WTC11 (cell line): ENCODE results near the gene IL1B. TPM values are rescaled to one million over a fixed set of nuclear protein-coding genes. Genes with fewer than 3 reads are reported as not detected.

Experiments used
- ATAC-seq: fragments of 200-7000 bp; cut with Tn5 transposase; 2 replicates; pipeline ENCODE4 v1.10.0; 2021; ENCODE audit warnings: mild to moderate bottlenecking, moderate library complexity
- CTCF ChIA-PET: fragments of 300-600 bp; sonication (Branson Sonifier 250); formaldehyde crosslinking; loops from one replicate; lab custom pipeline; 2021; ENCODE audit warnings: antibody characterized with exemption; lab: Charles Lee
- POLR2A ChIA-PET: fragments of 350-600 bp; sonication (Branson Sonifier 250); formaldehyde crosslinking; loops from one replicate; lab custom pipeline; 2021; ENCODE audit warnings: antibody characterized with exemption; lab: Charles Lee
- DNase-seq: peaks from one replicate; pipeline ENCODE4 v3.0.0; 2021; ENCODE audit warnings: low spot score
- H3K27ac Mint-ChIP-seq: 2 replicates; pipeline ENCODE4 v1.8.0; 2021; ENCODE audit warnings: mixed read lengths
- H3K27me3 Mint-ChIP-seq: 2 replicates; pipeline ENCODE4 v1.8.0; 2021; ENCODE audit warnings: low read depth, mild to moderate bottlenecking, moderate library complexity, mixed read lengths
- H3K36me3 Mint-ChIP-seq: 2 replicates; pipeline ENCODE4 v1.8.0; 2021; ENCODE audit warnings: mixed read lengths
- H3K4me1 Mint-ChIP-seq: 2 replicates; pipeline ENCODE4 v1.8.0; 2022; ENCODE audit warnings: mixed read lengths
- H3K4me3 Mint-ChIP-seq: 2 replicates; pipeline ENCODE4 v1.8.0; 2021; ENCODE audit warnings: mild to moderate bottlenecking, moderate library complexity, mixed read lengths
- H3K9me3 Mint-ChIP-seq: 2 replicates; pipeline ENCODE4 v1.8.0; 2021; ENCODE audit warnings: mixed read lengths
- CBFB ChIP-seq: sonication (generic); formaldehyde crosslinking; IDR thresholded peaks from 2 replicates; pipeline ENCODE4 v1.8.1; 2022; ENCODE audit warnings: mild to moderate bottlenecking, low read depth, missing genetic modification reagents
- E2F4 ChIP-seq: sonication (generic); formaldehyde crosslinking; IDR thresholded peaks from 2 replicates; pipeline ENCODE4 v1.8.1; 2022; ENCODE audit warnings: low read depth, mild to moderate bottlenecking, moderate library complexity, missing genetic modification reagents, borderline replicate concordance
- ESRRA ChIP-seq: sonication (generic); formaldehyde crosslinking; IDR thresholded peaks from 2 replicates; pipeline ENCODE4 v1.8.1; 2022; ENCODE audit warnings: mild to moderate bottlenecking, missing genetic modification reagents, borderline replicate concordance
- ETV6 ChIP-seq: sonication (generic); formaldehyde crosslinking; IDR thresholded peaks from 2 replicates; pipeline ENCODE4 v1.8.1; 2022; ENCODE audit warnings: mild to moderate bottlenecking, missing genetic modification reagents
- FOXP1 ChIP-seq: sonication (generic); formaldehyde crosslinking; IDR thresholded peaks from 2 replicates; pipeline ENCODE4 v1.8.0; 2022; ENCODE audit warnings: missing genetic modification reagents, mild to moderate bottlenecking, moderate library complexity, borderline replicate concordance
- GABPB1 ChIP-seq: sonication (generic); formaldehyde crosslinking; IDR thresholded peaks from 2 replicates; pipeline ENCODE4 v1.8.1; 2023; ENCODE audit warnings: mild to moderate bottlenecking, missing genetic modification reagents
- GRHL2 ChIP-seq: fragments of 250-450 bp; sonication (Bioruptor Pico); IDR thresholded peaks from 2 replicates; pipeline ENCODE4 v1.8.0; 2022; ENCODE audit warnings: mild to moderate bottlenecking, moderate library complexity; ENCODE audit not compliant: insufficient replicate concordance, severe bottlenecking
- GTF2I ChIP-seq: fragments of 250-450 bp; sonication (Bioruptor Pico); conservative IDR thresholded peaks from 2 replicates; pipeline ENCODE4 v1.4.0; 2021; ENCODE audit warnings: mild to moderate bottlenecking
- IRF2 ChIP-seq: sonication (generic); formaldehyde crosslinking; IDR thresholded peaks from 2 replicates; pipeline ENCODE4 v1.8.0; 2022; ENCODE audit warnings: low read depth, missing genetic modification reagents, borderline replicate concordance
- MYBL2 ChIP-seq: sonication (generic); formaldehyde crosslinking; IDR thresholded peaks from 2 replicates; pipeline ENCODE4 v1.8.1; 2023; ENCODE audit warnings: mild to moderate bottlenecking, moderate library complexity, missing genetic modification reagents
- NFE2L1 ChIP-seq: sonication (generic); formaldehyde crosslinking; IDR thresholded peaks from 2 replicates; pipeline ENCODE4 v1.8.1; 2023; ENCODE audit warnings: missing genetic modification reagents
- NR3C1 ChIP-seq: sonication (generic); formaldehyde crosslinking; conservative IDR thresholded peaks from 2 replicates; pipeline ENCODE4 v1.8.1; 2023; ENCODE audit warnings: low read depth, mild to moderate bottlenecking, missing genetic modification reagents
- PRDM15 ChIP-seq: sonication (generic); formaldehyde crosslinking; IDR thresholded peaks from 2 replicates; pipeline ENCODE4 v1.8.0; 2022; ENCODE audit warnings: missing genetic modification reagents
- RELA ChIP-seq: sonication (generic); formaldehyde crosslinking; IDR thresholded peaks from 2 replicates; pipeline ENCODE4 v1.8.1; 2022; ENCODE audit warnings: missing genetic modification reagents, mild to moderate bottlenecking, borderline replicate concordance
- SP1 ChIP-seq: sonication (generic); formaldehyde crosslinking; conservative IDR thresholded peaks from 2 replicates; pipeline ENCODE4 v1.8.1; 2022; ENCODE audit warnings: missing genetic modification reagents
- TEAD1 ChIP-seq: sonication (generic); formaldehyde crosslinking; IDR thresholded peaks from 2 replicates; pipeline ENCODE4 v1.8.0; 2022; ENCODE audit warnings: mild to moderate bottlenecking, missing genetic modification reagents
- TP53 ChIP-seq: sonication (generic); formaldehyde crosslinking; IDR thresholded peaks from 2 replicates; pipeline ENCODE4 v1.8.1; 2023; ENCODE audit warnings: mild to moderate bottlenecking, missing genetic modification reagents
- USF2 ChIP-seq: sonication (generic); formaldehyde crosslinking; IDR thresholded peaks from 2 replicates; pipeline ENCODE4 v1.8.1; 2023; ENCODE audit warnings: mild to moderate bottlenecking, missing genetic modification reagents, moderate library complexity
- ZNF219 ChIP-seq: sonication (generic); formaldehyde crosslinking; IDR thresholded peaks from 2 replicates; pipeline ENCODE4 v1.8.0; 2023; ENCODE audit warnings: missing genetic modification reagents, mild to moderate bottlenecking, borderline replicate concordance
- ZNF281 ChIP-seq: sonication (generic); formaldehyde crosslinking; IDR thresholded peaks from 2 replicates; pipeline ENCODE4 v1.8.0; 2023; ENCODE audit warnings: mild to moderate bottlenecking, missing genetic modification reagents
- ZNF317 ChIP-seq: sonication (generic); formaldehyde crosslinking; IDR thresholded peaks from 2 replicates; pipeline ENCODE4 v1.8.1; 2023; ENCODE audit warnings: low read depth, mild to moderate bottlenecking, moderate library complexity, missing genetic modification reagents, borderline replicate concordance
- ZNF396 ChIP-seq: fragments of 250-450 bp; sonication (Bioruptor Pico); IDR thresholded peaks from 2 replicates; pipeline ENCODE4 v1.8.0; 2021; ENCODE audit warnings: mild to moderate bottlenecking, moderate library complexity, borderline replicate concordance
- ZNF416 ChIP-seq: fragments of 250-450 bp; sonication (Bioruptor Pico); IDR thresholded peaks from 2 replicates; pipeline ENCODE4 v1.9.0; 2021; ENCODE audit warnings: mild to moderate bottlenecking, inconsistent platforms
- total RNA-seq: library from RNA; stranded (reverse); gene quantifications from 3 replicates; pipeline ENCODE4 v1.2.3, GENCODE V29; 2021
- TF ChIP-seq, protein P1 (sequence below): fragments of 200-600 bp; IDR thresholded peaks from 2 replicates; pipeline ENCODE4 v1.8.0; 2022; ENCODE audit warnings: antibody characterized with exemption
- TF ChIP-seq, protein P2 (sequence below): sonication (generic); formaldehyde crosslinking; conservative IDR thresholded peaks from 2 replicates; pipeline ENCODE4 v1.8.1; 2022; ENCODE audit warnings: mild to moderate bottlenecking, missing genetic modification reagents

IL1B gene
- total RNA-seq, 1 experiment from 2014 or later, result not detected

GRCh38 chr2:112843836-112844235 is 7.3 kb upstream of the IL1B start:
- no peak for ATAC-seq
- DNase-seq, result no peak
- H3K27me3 Mint-ChIP-seq, result peaks cover 23% of the 10 kb centered on the region
- no peak overlapping the region for H3K4me3 Mint-ChIP-seq
- ChIA-PET POLR2A (no interaction called here), CTCF (no interaction called here)
- TF ChIP-seq ESRRA (no peak), ETV6 (no peak), IRF2 (CRISPR knock-in tag) (no peak), E2F4 (CRISPR knock-in tag) (no peak), GRHL2 (CRISPR knock-in tag) (no peak), CBFB (CRISPR knock-in tag) (no peak), PRDM15 (CRISPR knock-in tag) (no peak), GABPB1 (CRISPR knock-in tag) (no peak), TEAD1 (CRISPR knock-in tag) (no peak), NR3C1 (CRISPR knock-in tag) (no peak), ZNF281 (CRISPR knock-in tag) (no peak), FOXP1 (CRISPR knock-in tag) (no peak), ZNF396 (CRISPR knock-in tag) (no peak), MYBL2 (no peak)
- H3K36me3 Mint-ChIP-seq, result peaks cover 7% of the 10 kb centered on the region
- H3K4me1 Mint-ChIP-seq, result peaks cover 14% of the 10 kb centered on the region
- no peak overlapping the region for H3K27ac Mint-ChIP-seq
- peaks cover 8% of the 10 kb centered on the region for H3K9me3 Mint-ChIP-seq

- ChIA-PET POLR2A (no interaction called here), CTCF (no interaction called here)
- peaks cover 8% of the 10 kb centered on the region for H3K9me3 Mint-ChIP-seq
- ATAC-seq (no peak), DNase-seq (no peak)
- H3K4me1 Mint-ChIP-seq, result peaks cover 14% of the 10 kb centered on the region
- no peak overlapping the region for H3K4me3 Mint-ChIP-seq
- H3K27ac Mint-ChIP-seq, result no peak overlapping the region
- peaks cover 23% of the 10 kb centered on the region for H3K27me3 Mint-ChIP-seq
- peaks cover 7% of the 10 kb centered on the region for H3K36me3 Mint-ChIP-seq
- TF ChIP-seq USF2 (CRISPR knock-in tag) (no peak), NFE2L1 (CRISPR knock-in tag) (no peak), SP1 (CRISPR knock-in tag) (no peak), FOXP1 (CRISPR knock-in tag) (no peak), GTF2I (CRISPR knock-in tag) (no peak), RELA (CRISPR knock-in tag) (no peak), ZNF219 (no peak), ZNF416 (CRISPR knock-in tag) (no peak), TP53 (CRISPR knock-in tag) (no peak), ZNF317 (no peak)
- TF ChIP-seq, protein P1, sequence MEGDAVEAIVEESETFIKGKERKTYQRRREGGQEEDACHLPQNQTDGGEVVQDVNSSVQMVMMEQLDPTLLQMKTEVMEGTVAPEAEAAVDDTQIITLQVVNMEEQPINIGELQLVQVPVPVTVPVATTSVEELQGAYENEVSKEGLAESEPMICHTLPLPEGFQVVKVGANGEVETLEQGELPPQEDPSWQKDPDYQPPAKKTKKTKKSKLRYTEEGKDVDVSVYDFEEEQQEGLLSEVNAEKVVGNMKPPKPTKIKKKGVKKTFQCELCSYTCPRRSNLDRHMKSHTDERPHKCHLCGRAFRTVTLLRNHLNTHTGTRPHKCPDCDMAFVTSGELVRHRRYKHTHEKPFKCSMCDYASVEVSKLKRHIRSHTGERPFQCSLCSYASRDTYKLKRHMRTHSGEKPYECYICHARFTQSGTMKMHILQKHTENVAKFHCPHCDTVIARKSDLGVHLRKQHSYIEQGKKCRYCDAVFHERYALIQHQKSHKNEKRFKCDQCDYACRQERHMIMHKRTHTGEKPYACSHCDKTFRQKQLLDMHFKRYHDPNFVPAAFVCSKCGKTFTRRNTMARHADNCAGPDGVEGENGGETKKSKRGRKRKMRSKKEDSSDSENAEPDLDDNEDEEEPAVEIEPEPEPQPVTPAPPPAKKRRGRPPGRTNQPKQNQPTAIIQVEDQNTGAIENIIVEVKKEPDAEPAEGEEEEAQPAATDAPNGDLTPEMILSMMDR, result no peak
- TF ChIP-seq, protein P2, sequence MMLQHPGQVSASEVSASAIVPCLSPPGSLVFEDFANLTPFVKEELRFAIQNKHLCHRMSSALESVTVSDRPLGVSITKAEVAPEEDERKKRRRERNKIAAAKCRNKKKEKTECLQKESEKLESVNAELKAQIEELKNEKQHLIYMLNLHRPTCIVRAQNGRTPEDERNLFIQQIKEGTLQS (CRISPR knock-in tag), result no peak
Observed at GRCh38 chr2:112843288-112843687, 6.7 kb upstream of the IL1B start.
